ENCODE data around the gene SLC22A16.

DNA sequence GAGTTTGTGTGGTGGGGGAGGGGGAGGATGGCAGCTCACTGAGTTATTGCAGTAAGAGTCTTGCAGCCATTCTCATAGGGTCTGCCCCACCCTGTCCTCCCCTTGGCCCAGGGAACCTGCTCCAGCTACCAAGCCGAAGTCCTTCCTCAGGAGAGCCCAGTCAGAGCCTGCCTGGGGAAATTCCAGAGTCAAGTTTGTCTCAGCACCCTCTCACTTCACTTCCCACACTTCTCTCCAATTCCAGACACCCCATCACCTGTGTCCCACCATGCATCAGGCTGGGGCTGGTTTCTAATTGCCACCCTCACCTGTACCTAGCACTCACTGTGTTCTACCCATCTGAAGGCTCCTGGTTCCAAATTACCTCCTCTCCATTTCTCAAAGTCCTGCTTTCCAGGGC is 10.3 kb upstream of the SLC22A16 start:
- TF ChIP-seq POLR2AphosphoS5 (IDR thresholded peaks at IDR 0.05) = no peak
- no peak for TF ChIP-seq CTCF (IDR thresholded peaks at IDR 0.05 in 8 of 11, conservative IDR thresholded peaks at IDR 0.05 in 3 of 11)
